Myometrial cell (primary cell): ENCODE data around the gene GLYATL3. TPM values are rescaled to one million over a fixed set of nuclear protein-coding genes. Genes with fewer than 3 reads are reported as not detected.

Source experiments
- total RNA-seq: library from RNA; depleted of rRNA; stranded (reverse); fragments of >200 nt; gene quantifications from 2 replicates; pipeline ENCODE4 v1.2.3, GENCODE V29; 2015

The GLYATL3 gene
- not detected in 2 replicates for total RNA-seq

GRCh38 chr6:49499623-49500022 is at the start of gene GLYATL3:
TSS of gene GLYATL3 (plus strand) at chr6:49499923. CDS start at chr6:49511991, 12,068 bp downstream.

DNA sequence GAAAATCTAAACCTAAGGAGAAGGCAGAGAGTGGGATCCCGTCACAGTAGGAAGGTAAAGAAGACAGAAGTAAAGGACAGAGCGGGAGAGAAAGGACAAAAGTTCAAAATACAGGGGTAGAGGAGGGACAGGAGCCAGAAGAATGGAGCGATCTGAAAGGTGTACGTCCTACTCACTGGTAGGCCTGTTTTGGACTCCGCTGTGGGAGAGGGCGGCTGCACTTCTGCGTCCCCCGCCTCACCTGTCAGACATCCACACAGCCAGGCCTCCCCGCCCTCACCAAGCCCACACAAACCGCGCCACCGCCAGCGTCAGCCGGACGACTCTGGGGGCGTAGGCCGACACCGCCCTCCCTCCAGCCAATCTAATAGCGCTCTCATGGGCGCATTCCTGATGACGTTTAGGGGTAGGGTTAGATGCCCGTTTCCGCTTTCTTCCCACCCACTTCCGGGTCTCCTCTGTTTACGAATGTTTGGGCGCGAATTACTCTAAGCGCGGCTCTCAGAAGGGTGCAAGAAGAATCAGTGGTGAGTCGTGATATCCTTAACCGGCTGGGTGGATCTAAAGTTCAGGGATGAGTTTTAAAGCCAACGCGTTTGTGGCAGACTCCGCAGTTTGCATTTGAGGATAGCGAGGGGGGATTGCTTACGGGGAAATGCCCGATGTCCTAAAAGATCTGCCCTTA is 36.7 kb upstream of the GLYATL3 start, which contains the start of the genes CENPQ and MMUT:
TSS of gene CENPQ (plus strand) at position 444 of the 685 bp plus-strand sequence. CDS start 6,807 bp downstream, outside the sequence.
TSS of gene MMUT (minus strand) at position 327 of the 685 bp plus-strand sequence. CDS start 3,787 bp downstream, outside the sequence.

DNA sequence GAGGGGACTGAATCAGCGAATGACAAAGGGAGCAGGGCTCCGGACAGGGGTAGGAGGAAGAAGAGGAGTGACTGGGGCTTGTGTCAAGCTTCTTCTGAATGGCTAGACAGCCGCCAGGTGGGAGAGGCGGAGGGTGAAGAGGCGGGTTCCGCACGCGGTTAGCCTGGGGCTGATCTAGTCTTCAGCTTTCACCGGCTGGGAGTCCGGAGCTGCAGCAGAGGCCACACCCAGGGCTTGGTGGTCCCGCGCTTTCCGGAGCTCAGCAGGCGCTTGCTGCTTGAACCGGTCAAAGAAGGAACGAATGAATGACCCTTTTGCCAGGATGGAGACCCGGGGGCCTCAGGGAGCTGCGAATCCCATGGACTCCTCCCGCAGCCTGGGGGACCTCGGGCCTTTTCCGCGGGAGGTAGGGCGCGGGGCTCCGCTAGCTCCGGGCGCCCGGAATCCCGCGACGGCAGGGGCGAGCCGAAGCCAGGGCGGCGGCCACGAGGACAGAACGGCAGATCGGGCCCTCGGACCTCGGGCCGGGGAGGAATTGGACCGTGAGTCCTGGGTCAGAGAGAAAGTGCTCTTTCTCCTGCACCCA is 50.9 kb downstream of the GLYATL3 start, which contains the start of gene C6orf141:
TSS of gene C6orf141 (plus strand) at position 177 of the 586 bp plus-strand sequence. CDS start at position 302, 125 bp downstream.

Other genes with a start within 250 kb of the GLYATL3 start
- gene MMUT, start 36.7 kb upstream of the GLYATL3 start, total RNA-seq, result 11.3 and 11.5 TPM in 2 replicates
- gene CENPQ, start 36.6 kb upstream of the GLYATL3 start, total RNA-seq, result 2.6 and 8.2 TPM in 2 replicates
- gene C6orf141, start 50.7 kb downstream of the GLYATL3 start, total RNA-seq, result 7.5 and 7.6 TPM in 2 replicates
- not detected in 2 replicates for gene RHAG, start 136.9 kb downstream of the GLYATL3 start, total RNA-seq
- gene CRISP2, start 213.6 kb downstream of the GLYATL3 start, total RNA-seq, result not detected in 2 replicates
- not detected in 2 replicates for gene CRISP3, start 244.5 kb downstream of the GLYATL3 start, total RNA-seq